Keratinocyte (primary cell): ENCODE results near the gene PKD1. TPM values are rescaled to one million over a fixed set of nuclear protein-coding genes. Genes with fewer than 3 reads are reported as not detected.
"Not testable (repeated sequence)": the region's sequence is repeated elsewhere in the genome, so short reads cannot be mapped to it uniquely, and the experiment has no call there.

Experiments
- DNase-seq: peaks from one replicate; pipeline ENCODE4 v3.0.0-alpha.2; 2011; ENCODE audit warnings: low read depth, missing footprints, low spot score
- FAIRE-seq: peaks from 2 replicates; lab custom pipeline; 2011; peaks lifted over from hg19 to GRCh38; lab: Jason Lieb, UNC
- H2AFZ ChIP-seq: 2 replicates; pipeline ENCODE4 v1.6.0; 2012; ENCODE audit warnings: low read length, control low read depth, inconsistent platforms; ENCODE audit not compliant: control insufficient read depth
- H3K27ac ChIP-seq: 2 replicates; pipeline ENCODE4 v1.5.1; 2011; ENCODE audit warnings: low read length; ENCODE audit not compliant: control insufficient read depth, insufficient read depth
- H3K27me3 ChIP-seq: 3 replicates; pipeline ENCODE4 v1.6.0; 2011; ENCODE audit warnings: low read length; ENCODE audit not compliant: control insufficient read depth, insufficient read depth; ENCODE audit errors: extremely low read depth
- H3K36me3 ChIP-seq, 2 experiments: 2 replicates in 1 of 2; 3 replicates in 1 of 2; pipeline ENCODE4 v1.5.1; 2011; ENCODE audit warnings: low read length in 2 of 2, mild to moderate bottlenecking in 1 of 2; ENCODE audit not compliant: control insufficient read depth in 2 of 2, insufficient read depth in 2 of 2; ENCODE audit errors: extremely low read depth in 1 of 2
- H3K4me1 ChIP-seq: 3 replicates; pipeline ENCODE4 v1.5.1; 2011; ENCODE audit warnings: low read length; ENCODE audit not compliant: control insufficient read depth, insufficient read depth; ENCODE audit errors: extremely low read depth
- H3K4me2 ChIP-seq: 3 replicates; pipeline ENCODE4 v1.6.0; 2011; ENCODE audit warnings: low read depth, low read length; ENCODE audit not compliant: control insufficient read depth, insufficient read depth; ENCODE audit errors: extremely low read depth
- H3K4me3 ChIP-seq, 3 experiments: fragments of 200-600 bp in 1 of 3; sonication (generic) in 1 of 3; 2 replicates in 2 of 3; 3 replicates in 1 of 3; pipeline ENCODE4 v1.5.1; 2011 to 2016; ENCODE audit warnings: low read length in 3 of 3, mild to moderate bottlenecking in 3 of 3, control low read depth in 2 of 3, inconsistent platforms in 1 of 3, low read depth in 1 of 3, mixed read lengths in 1 of 3, mixed run types in 1 of 3, moderate library complexity in 1 of 3; ENCODE audit not compliant: control insufficient read depth in 2 of 3, insufficient read depth in 2 of 3; ENCODE audit errors: extremely low read depth in 1 of 3
- H3K79me2 ChIP-seq: 2 replicates; pipeline ENCODE4 v1.6.0; 2012; ENCODE audit warnings: low read length; ENCODE audit not compliant: control insufficient read depth, insufficient read depth
- H3K9ac ChIP-seq: 3 replicates; pipeline ENCODE4 v1.6.0; 2011; ENCODE audit warnings: low read length; ENCODE audit not compliant: control insufficient read depth, insufficient read depth; ENCODE audit errors: extremely low read depth
- H3K9me1 ChIP-seq: 3 replicates; pipeline ENCODE4 v1.6.0; 2011; ENCODE audit warnings: low read length; ENCODE audit not compliant: control insufficient read depth, insufficient read depth; ENCODE audit errors: extremely low read depth
- H3K9me3 ChIP-seq: 2 replicates; pipeline ENCODE4 v1.5.1; 2012; ENCODE audit warnings: low read depth, low read length; ENCODE audit not compliant: control insufficient read depth
- H4K20me1 ChIP-seq: 3 replicates; pipeline ENCODE4 v1.6.0; 2011; ENCODE audit warnings: low read length; ENCODE audit not compliant: control insufficient read depth, insufficient read depth; ENCODE audit errors: extremely low read depth
- dilution Hi-C: fragments of 300-500 bp; cut with MboI; formaldehyde crosslinking; loops from one replicate; pipeline ENCODE4 v1.7.0; 2020; ENCODE audit warnings: low sequenced_read_pairs; ENCODE audit not compliant: extremely low pct_ligation_motif_present
- polyA plus RNA-seq, 5 experiments: library from polyadenylated mRNA; depleted of rRNA in 3 of 5; stranded (reverse) in 3 of 5; stranded (forward) in 1 of 5; unstranded in 1 of 5; fragments of >200 nt; gene quantifications; 1 replicate in 1 of 5; 2 replicates in 3 of 5; 3 replicates in 1 of 5; pipeline versions ENCODE4 v1.2.1 to v1.2.3, GENCODE V29; 2011 to 2012; ENCODE audit warnings: missing spikeins in 2 of 5, low read depth in 1 of 5, low replicate concordance in 1 of 5

The PKD1 gene
- polyA plus RNA-seq, 1 donor (not counting 4 experiments of a cell fraction or from before 2014, with no cell fraction given), result 10.6 TPM

DNA sequence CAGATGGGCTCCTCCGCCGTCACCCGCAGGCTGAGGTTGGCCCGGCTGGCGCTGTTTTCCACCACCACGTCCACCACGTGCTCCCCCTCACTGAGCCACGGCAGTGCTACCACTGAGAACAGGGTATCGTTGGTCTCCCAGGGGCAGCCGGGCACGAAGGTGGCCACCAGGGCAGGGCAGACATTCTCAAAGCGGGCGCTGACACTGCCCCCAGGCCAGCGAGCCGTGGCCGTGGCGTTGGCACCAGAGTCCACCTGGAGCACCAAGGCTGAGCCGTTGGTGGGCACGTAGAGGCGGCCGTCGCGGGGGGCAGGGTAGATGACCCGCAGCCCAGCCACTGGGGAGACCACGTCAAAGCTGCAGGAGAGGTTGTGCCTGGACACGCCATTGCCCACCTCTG, 21.5 kb downstream of the PKD1 start:
- H3K4me2 ChIP-seq, H3K9me3 ChIP-seq, H3K27me3 ChIP-seq, H3K27ac ChIP-seq, DNase-seq, H3K4me3 ChIP-seq, H3K4me1 ChIP-seq, H3K79me2 ChIP-seq, dilution Hi-C loops, H4K20me1 ChIP-seq, H3K9me1 ChIP-seq, H3K9ac ChIP-seq, FAIRE-seq, H2AFZ ChIP-seq, H3K36me3 ChIP-seq: not testable (repeated sequence)

DNA sequence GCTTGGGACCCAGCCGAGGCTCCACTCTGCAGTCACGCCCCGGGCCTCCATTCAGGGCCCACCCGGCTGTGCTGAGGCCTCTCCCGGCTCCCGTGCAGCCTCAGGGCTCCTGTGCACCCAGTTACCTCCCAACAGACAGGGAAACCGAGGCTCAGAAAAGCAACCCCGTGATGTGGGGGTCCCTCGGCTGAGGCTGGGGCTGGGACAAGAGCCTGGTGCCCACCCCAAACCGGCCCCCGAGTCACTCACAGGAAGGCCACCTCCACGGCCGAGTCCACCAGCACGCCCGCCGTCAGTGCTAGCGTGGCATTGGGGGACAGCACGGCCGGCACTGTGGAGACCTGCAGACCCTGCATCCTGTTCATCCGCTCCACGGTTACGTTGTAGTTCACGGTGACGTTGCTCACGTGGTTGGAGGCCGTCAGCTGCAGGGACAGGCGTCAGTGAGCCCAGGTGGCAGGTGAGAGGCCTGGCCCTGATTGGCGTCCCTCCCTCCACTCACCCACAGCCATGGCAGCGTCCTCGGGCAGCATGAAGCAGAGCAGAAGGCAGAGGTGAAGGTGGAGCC, 23.1 kb downstream of the PKD1 start:
- FAIRE-seq, H3K9me1 ChIP-seq, H3K79me2 ChIP-seq, H3K9ac ChIP-seq, dilution Hi-C loops, H3K4me1 ChIP-seq, H4K20me1 ChIP-seq, DNase-seq, H2AFZ ChIP-seq, H3K4me3 ChIP-seq, H3K4me2 ChIP-seq, H3K9me3 ChIP-seq, H3K27me3 ChIP-seq, H3K27ac ChIP-seq, H3K36me3 ChIP-seq: not testable (repeated sequence)

DNA sequence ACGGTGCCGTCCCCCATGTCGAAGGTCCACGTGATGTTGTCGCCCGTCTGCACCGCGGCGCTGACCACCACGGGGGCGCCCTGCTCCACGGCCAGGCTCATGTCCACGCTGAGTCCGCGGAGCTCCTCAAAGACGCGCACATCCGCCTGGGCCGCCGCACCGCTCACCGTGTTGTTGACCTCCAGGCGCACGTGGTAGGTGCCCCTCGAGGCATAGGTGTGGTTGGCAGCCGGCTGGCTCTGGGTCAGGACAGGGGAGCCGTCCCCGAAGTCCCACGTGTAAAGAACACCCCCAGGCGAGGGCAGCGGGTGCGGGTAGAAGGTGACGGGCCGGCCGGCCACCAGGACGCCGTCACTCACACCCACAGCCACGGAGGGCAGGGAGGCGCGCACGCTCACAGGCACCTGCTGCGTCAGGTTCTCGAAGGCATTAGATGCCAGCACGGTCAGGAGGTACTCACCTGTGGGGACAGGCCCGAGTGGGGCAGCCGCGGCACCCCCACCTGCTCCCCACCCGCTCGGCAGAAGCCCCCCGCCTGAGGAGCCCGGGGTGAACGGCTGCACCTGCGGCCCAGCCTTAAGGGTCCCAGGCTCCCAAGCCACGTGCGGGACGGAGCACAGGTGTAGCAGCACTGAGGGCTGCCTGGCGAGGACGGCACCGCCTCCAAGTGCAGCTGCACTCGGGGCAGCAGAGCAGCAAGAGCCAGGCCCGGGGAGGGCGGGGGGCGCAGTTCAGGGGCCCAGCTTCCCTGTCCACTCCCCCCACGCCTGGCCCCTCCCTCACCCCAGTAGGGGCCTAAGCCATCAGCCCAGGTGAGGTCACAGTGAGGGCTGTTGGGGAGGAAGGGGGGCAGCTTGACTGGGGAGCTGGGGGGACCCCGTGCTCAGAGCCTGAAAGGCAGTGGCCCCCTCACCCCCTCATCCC, 24.0 kb downstream of the PKD1 start:
- dilution Hi-C loops, H3K27ac ChIP-seq, H2AFZ ChIP-seq, H3K4me3 ChIP-seq, H4K20me1 ChIP-seq, H3K27me3 ChIP-seq, H3K36me3 ChIP-seq, H3K9me1 ChIP-seq, H3K4me1 ChIP-seq, DNase-seq, H3K9me3 ChIP-seq, H3K4me2 ChIP-seq, H3K9ac ChIP-seq, H3K79me2 ChIP-seq, FAIRE-seq: not testable (repeated sequence)

DNA sequence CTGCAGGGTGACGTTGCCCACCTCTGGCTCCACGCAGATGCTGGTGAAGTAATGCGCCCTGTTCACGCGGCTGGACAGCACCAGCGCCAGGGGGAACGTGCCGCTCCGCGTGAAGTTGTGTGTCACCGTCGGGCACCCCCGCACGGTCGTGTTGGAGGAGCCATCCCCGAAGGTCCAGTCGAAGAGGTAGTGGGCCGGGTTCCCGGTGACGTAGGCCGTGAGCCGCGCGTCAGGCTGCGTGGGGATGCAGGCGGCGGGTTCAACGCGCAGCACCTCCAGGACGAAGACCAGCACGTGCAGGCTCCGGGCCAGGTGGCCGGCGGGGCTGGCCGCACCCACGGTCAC, 24.7 kb downstream of the PKD1 start:
- H3K9ac ChIP-seq, dilution Hi-C loops, FAIRE-seq: not testable (repeated sequence)

More for the DNA sequence above, 24.7 kb downstream of the PKD1 start:
- H3K36me3 ChIP-seq, H3K79me2 ChIP-seq, H3K4me3 ChIP-seq, H3K27ac ChIP-seq, DNase-seq, H3K4me1 ChIP-seq, H3K27me3 ChIP-seq, H3K9me3 ChIP-seq, H3K9me1 ChIP-seq, H3K4me2 ChIP-seq, H4K20me1 ChIP-seq, H2AFZ ChIP-seq: not testable (repeated sequence)
